ENCODE results near the gene FOLH1. TPM values are rescaled to one million over a fixed set of nuclear protein-coding genes. Genes with fewer than 3 reads are reported as not detected.
"Not testable (repeated sequence)": the region's sequence is repeated elsewhere in the genome, so short reads cannot be mapped to it uniquely, and the experiment has no call there.

The FOLH1 gene
- total and polyA plus RNA-seq, 2 experiments from 2014 or later = not detected

DNA sequence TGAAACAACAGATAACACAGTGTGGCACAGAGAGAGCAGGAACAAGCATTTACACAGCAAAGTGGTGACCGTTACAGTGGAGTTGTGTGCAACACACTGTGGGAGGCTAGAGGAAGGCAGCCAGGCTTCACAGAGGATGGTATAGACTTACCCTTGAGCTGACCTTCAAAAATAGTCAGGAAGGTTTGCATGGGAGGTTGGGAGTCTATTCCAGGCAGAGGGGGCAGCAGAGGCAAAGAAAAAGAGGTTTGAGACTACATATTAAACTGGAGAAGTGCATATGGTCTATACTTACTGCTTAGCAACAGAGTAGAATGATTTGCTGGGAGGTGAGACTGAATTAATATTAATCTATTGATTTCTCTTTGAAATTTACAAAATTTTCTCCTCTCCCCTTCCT lies 22.1 kb upstream of the FOLH1 start:
- not testable (repeated sequence) for H3K4me2 ChIP-seq; H4K20me1 ChIP-seq (ENCODE audit: insufficient read depth, poor library complexity, severe bottlenecking); H3K36me3 ChIP-seq (replicated peaks; ENCODE audit: insufficient read depth, low read depth); H3K27me3 ChIP-seq; H3K27ac ChIP-seq; H3K9me2 ChIP-seq (replicated peaks; ENCODE audit: insufficient read depth); H3K4me3 ChIP-seq; H3K79me2 ChIP-seq; H3K4me1 ChIP-seq (ENCODE audit: insufficient read depth); H2AFZ ChIP-seq; H3K9me3 ChIP-seq (ENCODE audit: low read depth)
- 67% methylated on average over 1 of the region's 1 CpG for WGBS (ENCODE audit: low lambda C conversion rate, missing lambda C conversion rate)
- DNase-seq (ENCODE audit: low spot score) = peak; percentile 31
- TF ChIP-seq, protein P1, sequence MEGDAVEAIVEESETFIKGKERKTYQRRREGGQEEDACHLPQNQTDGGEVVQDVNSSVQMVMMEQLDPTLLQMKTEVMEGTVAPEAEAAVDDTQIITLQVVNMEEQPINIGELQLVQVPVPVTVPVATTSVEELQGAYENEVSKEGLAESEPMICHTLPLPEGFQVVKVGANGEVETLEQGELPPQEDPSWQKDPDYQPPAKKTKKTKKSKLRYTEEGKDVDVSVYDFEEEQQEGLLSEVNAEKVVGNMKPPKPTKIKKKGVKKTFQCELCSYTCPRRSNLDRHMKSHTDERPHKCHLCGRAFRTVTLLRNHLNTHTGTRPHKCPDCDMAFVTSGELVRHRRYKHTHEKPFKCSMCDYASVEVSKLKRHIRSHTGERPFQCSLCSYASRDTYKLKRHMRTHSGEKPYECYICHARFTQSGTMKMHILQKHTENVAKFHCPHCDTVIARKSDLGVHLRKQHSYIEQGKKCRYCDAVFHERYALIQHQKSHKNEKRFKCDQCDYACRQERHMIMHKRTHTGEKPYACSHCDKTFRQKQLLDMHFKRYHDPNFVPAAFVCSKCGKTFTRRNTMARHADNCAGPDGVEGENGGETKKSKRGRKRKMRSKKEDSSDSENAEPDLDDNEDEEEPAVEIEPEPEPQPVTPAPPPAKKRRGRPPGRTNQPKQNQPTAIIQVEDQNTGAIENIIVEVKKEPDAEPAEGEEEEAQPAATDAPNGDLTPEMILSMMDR (IDR thresholded peaks at IDR 0.05; ENCODE audit: poor library complexity) = peak; percentile 20

DNA sequence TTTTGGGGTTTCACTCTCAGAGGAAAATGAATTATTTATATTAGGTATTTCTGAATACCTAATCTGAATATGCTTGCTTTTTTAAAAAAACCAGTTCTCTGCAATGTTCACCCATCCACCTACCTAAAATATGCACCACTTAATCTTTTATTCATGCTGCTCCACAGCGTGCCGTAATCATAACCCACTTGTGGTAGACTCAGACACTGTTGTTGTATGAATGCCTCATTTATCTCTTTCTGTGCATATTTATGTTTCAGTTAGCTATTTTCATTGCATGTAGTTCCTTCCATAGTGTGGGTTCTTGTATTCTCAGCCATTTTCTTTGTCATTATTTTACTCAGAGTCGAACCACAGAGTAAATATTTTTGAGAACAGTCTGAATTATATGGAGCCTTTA lies 21.6 kb upstream of the FOLH1 start:
- not testable (repeated sequence) for H3K27me3 ChIP-seq; DNase-seq (ENCODE audit: low spot score); H4K20me1 ChIP-seq (ENCODE audit: insufficient read depth, poor library complexity, severe bottlenecking); H3K36me3 ChIP-seq (replicated peaks; ENCODE audit: insufficient read depth, low read depth); H3K4me3 ChIP-seq; H2AFZ ChIP-seq; H3K79me2 ChIP-seq; H3K9me2 ChIP-seq (replicated peaks; ENCODE audit: insufficient read depth); H3K27ac ChIP-seq; H3K4me2 ChIP-seq; H3K9me3 ChIP-seq (ENCODE audit: low read depth); H3K4me1 ChIP-seq (ENCODE audit: insufficient read depth)
- 90% methylated on average over 3 of the region's 3 CpGs for WGBS (ENCODE audit: low lambda C conversion rate, missing lambda C conversion rate)

DNA sequence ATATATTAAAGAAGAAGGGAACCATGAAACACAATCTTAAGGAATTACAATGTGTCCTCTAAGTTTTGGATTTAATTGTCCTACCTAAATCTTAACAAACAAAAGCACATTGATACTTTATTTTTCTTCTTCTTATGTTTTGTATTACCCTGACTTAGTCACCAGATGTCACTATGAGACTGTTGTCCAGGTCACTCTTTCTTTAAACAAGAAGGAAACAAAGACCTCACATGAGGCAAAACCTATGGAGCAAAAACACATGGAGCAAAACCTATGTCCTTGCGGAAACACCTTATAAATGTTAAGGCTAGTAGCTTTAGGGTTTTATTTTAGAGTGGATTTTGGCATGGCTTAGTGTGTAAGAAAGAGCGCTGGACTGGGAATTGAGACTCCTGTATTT lies 20.7 kb upstream of the FOLH1 start:
- not testable (repeated sequence) for H3K79me2 ChIP-seq; H2AFZ ChIP-seq; DNase-seq (ENCODE audit: low spot score); H3K4me1 ChIP-seq (ENCODE audit: insufficient read depth); H3K27ac ChIP-seq; H3K36me3 ChIP-seq (replicated peaks; ENCODE audit: insufficient read depth, low read depth); H4K20me1 ChIP-seq (ENCODE audit: insufficient read depth, poor library complexity, severe bottlenecking); H3K9me3 ChIP-seq (ENCODE audit: low read depth); H3K9me2 ChIP-seq (replicated peaks; ENCODE audit: insufficient read depth); H3K27me3 ChIP-seq; H3K4me2 ChIP-seq; H3K4me3 ChIP-seq
- TF ChIP-seq, protein P1 (IDR thresholded peaks at IDR 0.05; ENCODE audit: poor library complexity) = peak; percentile 51
- 72% methylated on average over 2 of the region's 2 CpGs for WGBS (ENCODE audit: low lambda C conversion rate, missing lambda C conversion rate)

DNA sequence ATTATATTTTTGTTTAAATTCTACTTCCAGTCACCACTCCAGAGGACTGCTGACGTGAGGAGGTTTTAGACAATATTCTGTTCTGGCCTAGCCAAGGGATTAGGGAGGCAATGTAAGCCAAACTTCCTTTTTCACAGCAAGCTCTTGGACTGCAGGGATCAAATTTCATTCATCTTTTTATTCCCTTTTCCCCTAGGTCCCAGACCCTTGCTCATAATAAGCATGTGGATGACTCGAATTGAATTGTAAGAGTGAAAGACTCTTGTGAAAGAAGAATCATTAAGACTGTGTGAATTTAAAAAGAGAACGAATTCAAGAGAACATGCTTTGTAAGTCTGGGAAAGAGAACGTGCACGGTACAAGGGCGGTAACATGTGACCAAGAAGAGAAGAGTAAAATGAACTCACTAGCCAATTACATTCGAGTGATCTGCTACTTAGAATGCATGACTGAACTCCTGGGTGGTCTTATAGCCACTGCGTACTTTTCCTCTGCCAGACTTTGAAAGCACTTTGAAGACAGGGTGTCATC lies 16.9 kb upstream of the FOLH1 start:
- H3K4me2 ChIP-seq; H2AFZ ChIP-seq; H3K79me2 ChIP-seq; H3K27me3 ChIP-seq; H3K27ac ChIP-seq; H3K9me3 ChIP-seq (ENCODE audit: low read depth); DNase-seq (ENCODE audit: low spot score); H3K4me1 ChIP-seq (ENCODE audit: insufficient read depth); H3K9me2 ChIP-seq (replicated peaks; ENCODE audit: insufficient read depth); H3K4me3 ChIP-seq; H4K20me1 ChIP-seq (ENCODE audit: insufficient read depth, poor library complexity, severe bottlenecking); H3K36me3 ChIP-seq (replicated peaks; ENCODE audit: insufficient read depth, low read depth): not testable (repeated sequence)
- 67% methylated on average over 8 of the region's 8 CpGs for WGBS (ENCODE audit: low lambda C conversion rate, missing lambda C conversion rate)

DNA sequence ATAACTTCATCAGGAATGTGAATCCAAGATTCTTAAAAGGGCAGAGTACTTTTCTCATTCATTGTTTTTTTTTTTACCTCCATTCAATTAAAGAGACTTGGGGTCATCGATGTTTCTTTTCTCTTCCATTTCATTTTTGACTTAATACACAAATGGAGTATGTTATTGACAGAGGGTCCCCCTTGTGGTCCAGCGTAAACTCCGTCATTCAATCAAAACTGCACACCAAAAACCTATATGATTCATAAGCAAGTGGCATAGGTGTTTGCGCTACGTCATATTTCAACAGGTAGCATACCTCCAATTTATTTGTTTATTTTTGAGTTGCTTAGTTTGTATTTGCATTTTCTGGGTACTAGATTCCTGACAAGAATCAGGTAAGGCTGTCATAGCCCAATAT lies 12.7 kb upstream of the FOLH1 start:
- no peaks in the 10 kb centered on the region for H4K20me1 ChIP-seq (ENCODE audit: insufficient read depth, poor library complexity, severe bottlenecking)
- H3K79me2 ChIP-seq = no peaks in the 10 kb centered on the region
- TF ChIP-seq EZH2 (IDR thresholded peaks at IDR 0.05; ENCODE audit: borderline replicate concordance) (no peak), EZH2phosphoT487 (IDR thresholded peaks at IDR 0.05; ENCODE audit: low read depth, severe bottlenecking, unreplicated experiment) (no peak)
- TF ChIP-seq, protein P1 (IDR thresholded peaks at IDR 0.05; ENCODE audit: poor library complexity) = no peak
- no peaks in the 10 kb centered on the region for H3K36me3 ChIP-seq (replicated peaks; ENCODE audit: insufficient read depth, low read depth)
- H3K4me2 ChIP-seq = no peak overlapping the region
- H2AFZ ChIP-seq = no peak overlapping the region
- no peaks in the 10 kb centered on the region for H3K4me1 ChIP-seq (ENCODE audit: insufficient read depth)
- no peaks in the 10 kb centered on the region for H3K9me2 ChIP-seq (replicated peaks; ENCODE audit: insufficient read depth)
- no peak overlapping the region for H3K4me3 ChIP-seq
- no peaks in the 10 kb centered on the region for H3K9me3 ChIP-seq (ENCODE audit: low read depth)
- no peak overlapping the region for H3K27ac ChIP-seq
- WGBS (ENCODE audit: low lambda C conversion rate, missing lambda C conversion rate) = 87% methylated on average over 5 of the region's 5 CpGs
- DNase-seq (ENCODE audit: low spot score) = no peak
- no peaks in the 10 kb centered on the region for H3K27me3 ChIP-seq
